Neural cell (in vitro differentiated cells): ENCODE measurements around the gene VARS1. TPM values are rescaled to one million over a fixed set of nuclear protein-coding genes. Genes with fewer than 3 reads are reported as not detected.
"Not testable (repeated sequence)": the region's sequence is repeated elsewhere in the genome, so short reads cannot be mapped to it uniquely, and the experiment has no call there.

ENCODE experiments used
- H2AFZ ChIP-seq: fragments of 200-600, 300-800 bp; sonication (generic), shearing (Covaris generic); 2 replicates; pipeline ENCODE4 v1.6.0; 2014; ENCODE audit warnings: low read depth, mild to moderate bottlenecking, antibody characterized with exemption, low read length, moderate library complexity
- H3F3A ChIP-seq: fragments of 200-600 bp; shearing (Covaris generic); 2 replicates; pipeline ENCODE4 v1.6.1; 2016; ENCODE audit warnings: mild to moderate bottlenecking, moderate library complexity, mixed read lengths, antibody characterized with exemption, low read length; ENCODE audit not compliant: insufficient read depth, poor library complexity, severe bottlenecking
- H3K27ac ChIP-seq: fragments of 200-600, 300-800 bp; sonication (generic), shearing (Covaris generic); 2 replicates; pipeline ENCODE4 v1.5.1; 2014; ENCODE audit warnings: mild to moderate bottlenecking, low read length, moderate library complexity
- H3K27me3 ChIP-seq: fragments of 300-800, 200-600 bp; sonication (generic), shearing (Covaris generic); 2 replicates; pipeline ENCODE4 v1.6.0; 2014; ENCODE audit warnings: mild to moderate bottlenecking, low read depth, low read length, moderate library complexity; ENCODE audit not compliant: insufficient read depth
- H3K36me3 ChIP-seq: fragments of 300-800, 200-600 bp; sonication (generic), shearing (Covaris generic); 2 replicates; pipeline ENCODE4 v1.5.1; 2014; ENCODE audit warnings: mild to moderate bottlenecking, antibody characterized with exemption, low read length, moderate library complexity; ENCODE audit not compliant: insufficient read depth
- H3K4me2 ChIP-seq: fragments of 300-800, 200-600 bp; sonication (generic), shearing (Covaris generic); 2 replicates; pipeline ENCODE4 v1.6.0; 2014; ENCODE audit warnings: mild to moderate bottlenecking, low read length
- H3K4me3 ChIP-seq: fragments of 300-800, 200-600 bp; sonication (generic), shearing (Covaris generic); 2 replicates; pipeline ENCODE4 v1.5.1; 2014; ENCODE audit warnings: mild to moderate bottlenecking, low read length, moderate library complexity
- H3K79me2 ChIP-seq: fragments of 200-600 bp; shearing (Covaris generic); replicated peaks from 2 replicates; pipeline ENCODE4 v1.6.0; 2014; ENCODE audit warnings: mild to moderate bottlenecking, low read length, moderate library complexity; ENCODE audit not compliant: insufficient read depth
- H3K9ac ChIP-seq: fragments of 300-800, 200-600 bp; sonication (generic), shearing (Covaris generic); 2 replicates; pipeline ENCODE4 v1.6.1; 2016; ENCODE audit warnings: mild to moderate bottlenecking, low read length, mixed read lengths
- H3K9me2 ChIP-seq: fragments of 200-600 bp; shearing (Covaris generic); 2 replicates; pipeline ENCODE4 v1.6.1; 2016; ENCODE audit warnings: mild to moderate bottlenecking, low read length, mixed read lengths; ENCODE audit not compliant: insufficient read depth
- H3K9me3 ChIP-seq: fragments of 200-600, 300-800 bp; sonication (generic), shearing (Covaris generic); 2 replicates; pipeline ENCODE4 v1.6.1; 2016; ENCODE audit warnings: mild to moderate bottlenecking, mixed run types, low read length, moderate library complexity, mixed read lengths
- H4K20me1 ChIP-seq: fragments of 200-600 bp; shearing (Covaris generic); 2 replicates; pipeline ENCODE4 v1.6.1; 2016; ENCODE audit warnings: mild to moderate bottlenecking, mixed run types; ENCODE audit not compliant: insufficient read depth
- EP300 ChIP-seq: fragments of 450-650 bp; conservative IDR thresholded peaks from 2 replicates; pipeline ENCODE4 v1.6.1; 2014; ENCODE audit warnings: antibody characterized with exemption, mild to moderate bottlenecking, moderate library complexity; ENCODE audit not compliant: poor library complexity, severe bottlenecking
- EZH2 ChIP-seq: fragments of 200-600, 300-800 bp; shearing (Covaris generic), sonication (generic); IDR thresholded peaks from 2 replicates; pipeline ENCODE4 v1.6.1; 2014; ENCODE audit warnings: antibody characterized with exemption, low read length, borderline replicate concordance, mild to moderate bottlenecking; ENCODE audit not compliant: insufficient read depth, poor library complexity, severe bottlenecking
- MXI1 ChIP-seq: fragments of 450-650 bp; conservative IDR thresholded peaks from 2 replicates; pipeline ENCODE4 v1.6.1; 2014; ENCODE audit warnings: antibody characterized with exemption, mild to moderate bottlenecking; ENCODE audit not compliant: poor library complexity, severe bottlenecking
- POLR2AphosphoS5 ChIP-seq: IDR thresholded peaks from 2 replicates; pipeline ENCODE4 v1.6.1; 2012
- RAD21 ChIP-seq: fragments of 450-650 bp; conservative IDR thresholded peaks from 2 replicates; pipeline ENCODE4 v1.6.1; 2014; ENCODE audit warnings: antibody characterized with exemption, mild to moderate bottlenecking, moderate library complexity
- REST ChIP-seq: IDR thresholded peaks from 2 replicates; pipeline ENCODE4 v1.6.1; 2012; ENCODE audit warnings: borderline replicate concordance
- SMC3 ChIP-seq: fragments of 450-650 bp; conservative IDR thresholded peaks from 2 replicates; pipeline ENCODE4 v1.6.1; 2014; ENCODE audit warnings: antibody characterized with exemption, mild to moderate bottlenecking, moderate library complexity; ENCODE audit not compliant: poor library complexity
- TAF1 ChIP-seq: IDR thresholded peaks from 2 replicates; pipeline ENCODE4 v1.6.1; 2012; ENCODE audit warnings: low read depth
- polyA plus RNA-seq: library from polyadenylated mRNA; depleted of rRNA; stranded (reverse); fragments of >200 nt; gene quantifications from 2 replicates; pipeline ENCODE4 v1.2.3, GENCODE V29; 2014
- TF ChIP-seq, protein P1 (sequence below): fragments of 450-650 bp; IDR thresholded peaks from 2 replicates; pipeline ENCODE4 v1.5.1; 2014; ENCODE audit warnings: antibody characterized with exemption, mild to moderate bottlenecking, moderate library complexity; ENCODE audit not compliant: poor library complexity, severe bottlenecking

The VARS1 gene
- polyA plus RNA-seq, 1 donor from 2014 or later = 40.9 TPM

GRCh38 chr6:31801031-31801927 is 5.7 kb upstream of the VARS1 start:
- not testable (repeated sequence) for H4K20me1 ChIP-seq, H3F3A ChIP-seq, H3K4me3 ChIP-seq, H3K9me3 ChIP-seq, H3K27ac ChIP-seq, H3K9ac ChIP-seq, H3K36me3 ChIP-seq, H3K27me3 ChIP-seq, H2AFZ ChIP-seq, H3K4me2 ChIP-seq, H3K9me2 ChIP-seq, H3K79me2 ChIP-seq

GRCh38 chr6:31799781-31800180 is 4.2 kb upstream of the VARS1 start:
- no peaks in the 10 kb centered on the region for H3K9me3 ChIP-seq
- no peak overlapping the region for H3K27ac ChIP-seq
- peaks cover 5% of the 10 kb centered on the region for H3K79me2 ChIP-seq
- no peaks in the 10 kb centered on the region for H3K27me3 ChIP-seq
- no peaks in the 10 kb centered on the region for H3K36me3 ChIP-seq
- H3K9me2 ChIP-seq = no peaks in the 10 kb centered on the region
- H4K20me1 ChIP-seq = no peaks in the 10 kb centered on the region
- H3K9ac ChIP-seq = no peak overlapping the region
- TF ChIP-seq EP300 = no peak
- TF ChIP-seq RAD21 = no peak
- no peak for TF ChIP-seq EZH2
- TF ChIP-seq TAF1 = no peak
- no peak for TF ChIP-seq POLR2AphosphoS5
- TF ChIP-seq REST = no peak
- TF ChIP-seq MXI1 = no peak
- no peak for TF ChIP-seq SMC3
- TF ChIP-seq, protein P1, sequence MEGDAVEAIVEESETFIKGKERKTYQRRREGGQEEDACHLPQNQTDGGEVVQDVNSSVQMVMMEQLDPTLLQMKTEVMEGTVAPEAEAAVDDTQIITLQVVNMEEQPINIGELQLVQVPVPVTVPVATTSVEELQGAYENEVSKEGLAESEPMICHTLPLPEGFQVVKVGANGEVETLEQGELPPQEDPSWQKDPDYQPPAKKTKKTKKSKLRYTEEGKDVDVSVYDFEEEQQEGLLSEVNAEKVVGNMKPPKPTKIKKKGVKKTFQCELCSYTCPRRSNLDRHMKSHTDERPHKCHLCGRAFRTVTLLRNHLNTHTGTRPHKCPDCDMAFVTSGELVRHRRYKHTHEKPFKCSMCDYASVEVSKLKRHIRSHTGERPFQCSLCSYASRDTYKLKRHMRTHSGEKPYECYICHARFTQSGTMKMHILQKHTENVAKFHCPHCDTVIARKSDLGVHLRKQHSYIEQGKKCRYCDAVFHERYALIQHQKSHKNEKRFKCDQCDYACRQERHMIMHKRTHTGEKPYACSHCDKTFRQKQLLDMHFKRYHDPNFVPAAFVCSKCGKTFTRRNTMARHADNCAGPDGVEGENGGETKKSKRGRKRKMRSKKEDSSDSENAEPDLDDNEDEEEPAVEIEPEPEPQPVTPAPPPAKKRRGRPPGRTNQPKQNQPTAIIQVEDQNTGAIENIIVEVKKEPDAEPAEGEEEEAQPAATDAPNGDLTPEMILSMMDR = no peak
- H2AFZ ChIP-seq = no peak overlapping the region
- H3K4me3 ChIP-seq = no peak overlapping the region
- H3K4me2 ChIP-seq = no peak overlapping the region
- H3F3A ChIP-seq = no peaks in the 10 kb centered on the region
